GM19467 (cell line): Measurements from ENCODE around the gene PEDS1.
"Not testable (repeated sequence)": the region's sequence is repeated elsewhere in the genome, so short reads cannot be mapped to it uniquely, and the experiment has no call there.

ENCODE experiments used
- ATAC-seq: cut with Tn5 transposase; IDR thresholded peaks from one replicate; pipeline ENCODE4 v1.9.1; 2021; ENCODE audit warnings: mild to moderate bottlenecking, moderate library complexity; ENCODE audit not compliant: unreplicated experiment

PEDS1 gene

DNA sequence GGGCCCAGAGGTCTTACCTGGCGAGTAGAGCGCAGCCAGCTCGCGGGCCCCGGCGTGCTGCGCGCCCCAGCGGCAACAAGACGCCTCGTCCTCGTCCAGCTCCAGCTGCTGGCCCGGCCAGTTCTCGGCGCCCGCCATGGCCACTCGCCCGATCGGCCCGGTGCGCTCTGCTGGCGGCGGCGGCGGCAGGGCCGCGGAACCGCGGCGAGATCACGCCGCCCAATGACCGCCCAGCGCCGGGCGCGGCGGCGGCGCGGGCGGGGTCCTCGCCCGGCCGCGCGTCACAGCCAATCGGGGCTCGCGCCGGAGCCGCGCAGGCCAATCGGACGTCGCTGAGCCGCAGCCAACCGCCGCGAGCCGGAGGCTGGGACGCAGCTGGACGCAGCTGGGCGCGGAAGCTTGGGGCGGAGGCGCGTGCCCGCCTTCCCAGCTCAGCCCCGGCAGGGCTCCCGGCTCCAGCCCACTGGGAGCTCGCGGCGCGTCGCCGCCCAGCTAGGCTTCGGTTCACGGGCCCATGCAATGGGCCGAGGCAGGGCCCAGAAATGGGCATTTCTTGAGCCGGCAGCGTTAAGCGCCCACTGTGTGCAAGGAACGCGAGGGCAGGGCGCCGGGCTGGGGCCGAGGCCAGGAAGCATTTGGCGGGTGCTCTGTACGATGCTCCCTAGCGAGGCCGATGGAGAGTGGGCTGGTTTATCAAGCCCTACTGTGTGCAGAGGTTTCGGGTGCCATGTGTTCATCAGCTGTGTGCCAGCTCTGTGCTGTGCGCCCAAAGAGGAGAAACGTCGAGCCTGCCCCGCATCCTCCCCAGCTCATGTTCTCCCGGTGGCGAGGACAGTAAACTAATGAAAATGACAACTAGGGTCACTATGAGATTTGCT, at the start of gene PEDS1:
Gene PEDS1 (minus strand): TSS at position 224 of the 878 bp plus-strand sequence. CDS start 86 bp downstream, at position 138.
- ATAC-seq: peak; percentile 93

DNA sequence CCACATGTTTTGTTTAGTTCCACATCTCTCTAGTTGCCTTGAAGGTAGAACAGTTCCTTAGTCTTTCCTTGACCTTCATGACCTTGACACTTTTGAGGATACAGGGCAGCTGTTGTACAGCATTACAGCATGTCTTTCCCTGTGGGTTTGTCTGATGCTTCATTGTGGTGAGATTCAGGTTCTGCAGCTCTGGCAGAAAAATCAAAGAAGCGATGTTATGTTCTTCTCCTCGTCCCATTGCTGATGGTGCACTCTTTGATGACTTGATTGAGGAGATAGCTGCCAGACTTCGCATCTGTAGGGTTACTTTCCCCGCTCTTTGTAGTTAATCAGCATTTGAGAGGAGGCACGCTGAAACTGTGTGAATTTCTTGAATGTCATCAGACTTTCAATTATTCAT, 49.2 kb upstream of the PEDS1 start:
- ATAC-seq: no peak

DNA sequence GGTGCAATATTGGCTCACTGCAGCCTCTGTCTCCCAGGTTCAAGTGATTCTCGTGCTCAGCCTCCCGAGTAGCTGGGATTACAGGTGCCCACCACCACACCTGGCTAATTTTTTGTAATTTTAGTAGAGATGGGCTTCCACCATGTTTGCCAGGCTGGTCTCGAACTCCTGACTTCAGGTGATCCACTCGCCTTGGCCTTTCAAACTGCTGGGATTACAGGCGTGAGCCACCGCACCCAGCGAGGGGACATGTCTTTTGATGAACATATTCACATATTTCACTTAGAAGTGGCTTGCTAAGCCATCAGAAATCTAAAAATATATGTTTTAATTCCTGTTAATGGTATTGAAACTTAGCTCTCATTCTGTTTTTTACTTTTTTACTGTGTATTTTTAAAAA, 48.2 kb upstream of the PEDS1 start:
- not testable (repeated sequence) for ATAC-seq

DNA sequence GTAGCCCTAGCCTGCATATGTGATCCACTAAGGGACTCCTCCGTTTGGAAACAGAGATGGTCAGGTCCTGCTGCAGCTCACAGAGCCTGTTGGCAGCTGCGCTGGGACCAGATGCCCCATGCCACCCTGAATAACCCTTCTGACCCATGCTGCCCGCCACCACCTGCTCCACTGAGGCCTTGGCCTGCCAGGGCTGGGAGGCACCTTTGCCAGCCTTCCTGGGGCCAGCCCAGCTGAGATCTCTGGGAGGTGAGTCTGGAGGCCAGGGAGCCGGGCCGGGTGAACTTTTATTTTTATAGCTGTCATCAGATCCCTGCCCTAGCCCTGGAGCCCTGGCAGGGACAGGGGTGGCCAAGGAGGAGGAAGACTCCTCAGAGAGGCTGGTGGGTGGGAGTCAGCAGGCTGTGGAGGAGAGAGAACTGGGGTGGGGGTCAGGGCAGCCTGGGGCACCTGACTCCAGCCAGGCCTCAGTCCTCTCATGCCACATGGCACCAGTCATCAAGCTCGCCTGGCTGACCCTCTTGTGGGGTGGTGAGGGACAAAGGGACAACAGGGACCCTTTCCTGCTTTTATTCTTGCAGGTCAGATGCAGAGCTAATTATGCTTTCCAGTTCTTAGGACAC, 47.1 kb upstream of the PEDS1 start:
- no peak for ATAC-seq

DNA sequence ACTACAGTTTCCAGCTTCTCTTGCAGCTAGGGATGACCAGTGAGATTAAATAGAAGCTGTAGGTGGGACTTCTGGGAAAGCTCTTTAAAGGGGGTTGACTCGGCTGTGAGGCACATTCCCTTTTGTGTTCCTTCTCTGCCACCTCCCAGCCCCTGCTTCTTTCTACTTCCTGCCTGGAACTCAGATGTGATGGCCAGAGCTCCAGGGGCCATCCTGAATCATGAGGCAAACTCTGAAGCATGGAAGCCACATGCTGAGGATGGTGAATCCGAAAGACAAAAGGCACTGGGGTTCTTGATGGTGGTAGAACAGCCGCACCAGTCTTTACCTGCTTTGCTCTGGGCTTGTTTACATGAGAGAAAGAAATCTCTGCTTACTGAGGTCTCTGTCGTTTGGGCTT, 46.2 kb upstream of the PEDS1 start:
- no peak for ATAC-seq

DNA sequence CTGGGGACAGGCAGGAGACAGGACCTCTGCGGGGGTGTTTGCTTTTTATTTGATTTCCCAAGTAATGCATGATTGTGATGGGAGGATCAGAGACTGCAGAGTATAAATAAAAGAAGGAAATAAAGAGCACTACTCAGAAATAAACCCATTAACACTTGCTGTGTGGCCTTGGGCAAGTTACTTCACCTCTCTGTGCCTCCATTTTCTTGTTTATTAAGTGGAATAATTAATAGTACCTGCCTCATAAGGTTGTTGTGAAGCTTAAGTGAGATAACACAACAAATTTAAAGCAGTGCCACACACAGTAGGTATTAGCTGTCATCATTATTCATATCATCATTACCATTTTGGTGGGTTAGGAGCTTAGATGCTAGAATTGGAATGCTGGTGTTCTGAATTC, 45.2 kb upstream of the PEDS1 start:
- ATAC-seq: no peak

DNA sequence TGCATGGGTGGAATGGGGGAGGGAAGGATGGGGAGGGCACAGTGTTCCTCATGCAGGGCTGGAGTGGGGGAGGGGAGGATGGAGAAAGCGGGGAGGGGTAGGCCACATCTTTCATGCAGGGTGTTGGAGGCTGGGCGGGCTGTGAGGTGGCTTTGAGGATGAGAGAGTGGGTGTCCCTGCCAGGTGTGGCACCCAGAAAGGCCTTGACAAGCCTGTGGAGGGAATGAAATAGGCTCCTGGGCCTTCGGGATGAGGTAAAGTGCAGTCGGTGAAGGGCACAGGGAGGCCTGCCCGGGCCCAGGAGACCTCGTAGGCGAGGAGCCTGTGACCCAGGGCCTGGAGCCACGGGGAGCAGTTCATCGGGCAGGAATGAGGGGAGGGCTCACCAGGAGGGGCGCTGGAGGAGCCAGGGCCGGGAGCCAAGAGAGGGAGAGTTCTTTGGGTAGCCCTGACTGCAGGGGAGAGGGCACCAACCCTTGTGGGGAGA, 44.7 kb upstream of the PEDS1 start:
- no peak for ATAC-seq

DNA sequence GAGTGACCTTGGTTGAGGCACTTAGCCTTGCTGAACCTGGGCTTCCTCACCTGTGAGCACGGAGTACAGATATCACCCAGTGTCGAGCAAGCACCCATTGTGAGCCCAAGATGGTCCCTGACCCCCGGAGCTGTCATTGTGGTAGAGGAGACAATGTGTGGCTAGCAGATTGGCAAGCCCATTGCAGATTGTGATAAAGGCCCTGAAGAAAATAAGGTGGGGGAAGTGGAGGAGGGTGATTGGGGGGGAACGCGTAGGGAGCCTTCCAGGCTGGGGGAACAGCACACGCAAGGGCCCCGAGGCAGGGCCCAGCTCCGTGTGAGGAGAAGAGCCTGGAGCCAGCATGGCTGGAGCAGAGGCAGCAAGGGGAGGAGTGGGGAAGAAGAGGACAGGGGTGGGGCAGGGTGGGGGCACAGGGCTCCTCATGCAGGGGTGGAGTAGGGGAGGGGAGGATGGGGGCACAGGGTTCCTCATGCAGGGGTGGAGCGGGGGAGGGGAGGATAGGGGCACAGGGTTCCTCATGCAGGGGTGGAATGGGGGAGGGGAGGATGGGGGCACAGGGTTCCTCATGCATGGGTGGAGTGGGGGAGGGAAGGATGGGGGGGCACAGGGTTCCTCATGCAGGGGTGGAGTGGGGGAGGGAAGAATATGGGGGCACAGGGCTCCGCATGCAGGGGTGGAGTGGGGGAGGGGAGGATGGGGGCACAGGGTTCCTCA, 44.1 kb upstream of the PEDS1 start:
- no peak for ATAC-seq

DNA sequence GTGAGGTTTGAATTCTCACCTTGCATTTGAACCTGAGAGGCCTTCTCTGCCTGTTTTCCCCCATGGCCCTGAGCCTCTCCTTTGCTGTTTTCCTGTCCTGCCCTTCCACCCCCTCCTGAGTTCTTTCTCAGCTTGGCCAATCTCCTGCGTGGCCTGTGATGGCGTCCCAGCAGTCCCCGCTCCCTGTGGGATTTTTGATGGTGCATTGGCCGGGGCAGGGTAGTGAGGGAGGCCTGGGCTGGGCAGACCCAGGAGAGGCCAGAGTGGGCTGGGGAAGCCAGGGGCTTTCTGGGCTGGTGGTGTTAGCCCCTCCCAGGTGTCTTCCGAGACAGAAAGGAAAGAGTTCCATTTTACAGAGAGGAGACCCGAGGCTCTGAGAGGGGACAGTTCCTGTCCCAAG, 43.4 kb upstream of the PEDS1 start:
- no peak for ATAC-seq

DNA sequence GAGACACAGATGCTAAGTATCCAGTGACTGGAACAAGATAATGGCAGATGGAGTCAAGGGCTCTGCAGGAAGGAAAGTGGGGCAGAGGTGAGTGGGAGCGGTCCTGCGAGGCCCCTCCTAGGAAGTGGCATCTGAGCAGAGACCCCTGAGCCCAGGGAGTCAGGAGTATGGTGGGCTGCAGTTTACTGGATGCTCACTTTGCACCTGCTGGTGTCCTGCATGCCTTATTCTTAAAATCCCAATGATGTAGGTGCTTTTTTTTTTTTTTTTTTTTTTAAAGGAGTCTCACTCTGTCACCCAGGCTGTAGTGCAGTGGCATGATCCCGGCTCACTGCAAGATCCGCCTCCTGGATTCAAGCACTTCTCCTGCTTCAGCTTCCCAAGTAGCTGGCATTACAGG, 42.7 kb upstream of the PEDS1 start:
- ATAC-seq: no peak

DNA sequence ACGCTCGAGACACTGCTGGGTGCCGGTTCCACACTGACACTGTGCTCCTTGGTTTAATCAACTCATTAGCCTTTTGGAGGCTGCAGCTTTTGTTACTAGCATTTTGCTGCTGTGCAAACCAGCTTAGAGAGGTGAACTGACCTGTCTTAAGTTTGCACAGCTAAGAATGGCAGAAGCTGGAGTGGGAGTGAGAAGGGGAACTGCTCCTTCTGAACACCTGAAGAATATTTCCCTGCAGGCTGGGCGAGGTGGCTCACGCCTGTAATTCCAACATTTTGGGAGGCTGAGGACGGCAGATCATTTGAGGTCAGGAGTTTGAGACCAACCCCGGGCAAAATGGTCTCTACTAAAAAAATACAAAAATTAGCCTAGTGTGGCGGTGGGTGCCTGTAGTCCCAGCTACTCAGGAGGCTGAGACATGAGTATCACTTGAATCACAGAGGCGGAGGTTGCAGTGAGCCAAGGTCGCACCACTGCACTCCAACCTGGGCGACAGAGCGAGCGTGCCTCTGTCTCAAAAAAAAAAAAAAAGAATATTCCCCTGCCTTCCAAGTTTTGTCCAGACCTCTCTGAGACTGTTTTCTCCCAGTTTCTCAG, 42.1 kb upstream of the PEDS1 start:
- ATAC-seq: no peak

DNA sequence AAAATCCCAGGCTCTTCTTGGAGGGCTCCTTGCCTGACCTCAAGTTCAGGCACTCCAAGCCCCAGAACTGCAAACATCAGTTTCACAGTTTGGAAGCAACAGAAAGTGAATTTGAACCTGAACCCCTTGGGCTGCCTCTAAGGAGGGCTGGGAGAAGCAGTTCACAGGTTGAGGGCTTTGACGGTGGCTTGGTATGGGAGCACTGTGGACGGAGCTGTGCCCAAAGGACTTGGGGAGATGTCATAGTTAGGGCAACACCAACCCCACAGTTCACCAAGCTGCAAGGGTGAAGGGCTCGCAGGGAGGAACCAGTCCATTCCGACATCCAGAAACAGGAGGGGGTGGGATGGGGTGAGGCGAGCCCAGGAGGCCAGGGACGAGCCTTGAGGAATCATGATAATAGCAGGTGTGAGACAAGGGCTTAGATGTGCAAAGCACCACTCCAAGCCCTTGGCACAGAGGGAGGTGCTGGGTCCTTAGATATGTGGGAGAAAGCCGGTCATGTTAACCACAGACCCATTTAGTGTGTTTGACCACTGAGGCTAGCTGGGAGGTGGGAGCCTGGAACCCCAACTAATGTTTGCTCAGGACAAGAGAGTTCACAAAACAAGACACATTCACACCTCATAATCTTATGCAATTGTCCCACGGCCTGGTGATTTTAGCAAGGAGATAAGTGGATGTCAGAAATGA, 41.5 kb upstream of the PEDS1 start:
- no peak for ATAC-seq

DNA sequence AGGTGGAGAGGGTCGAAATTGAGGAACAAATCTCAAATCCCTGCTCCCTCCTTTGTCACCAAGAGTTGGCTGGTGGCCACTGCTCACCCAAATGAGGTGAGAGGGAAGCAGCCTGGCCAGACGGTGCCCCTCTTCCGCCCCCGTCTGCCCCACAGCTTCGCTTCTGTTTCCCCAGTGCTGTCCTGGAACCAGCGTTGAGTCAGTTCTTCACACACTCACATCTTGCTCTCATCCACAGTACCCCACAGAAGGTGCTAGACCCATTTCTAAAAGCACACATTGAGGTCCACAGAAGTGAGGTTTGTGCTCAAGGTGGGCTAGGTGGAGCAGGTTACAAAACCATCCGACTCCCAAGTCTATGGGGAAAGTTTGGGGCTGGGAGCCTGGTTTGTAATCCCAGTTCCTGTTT, 40.9 kb upstream of the PEDS1 start:
- ATAC-seq: no peak

DNA sequence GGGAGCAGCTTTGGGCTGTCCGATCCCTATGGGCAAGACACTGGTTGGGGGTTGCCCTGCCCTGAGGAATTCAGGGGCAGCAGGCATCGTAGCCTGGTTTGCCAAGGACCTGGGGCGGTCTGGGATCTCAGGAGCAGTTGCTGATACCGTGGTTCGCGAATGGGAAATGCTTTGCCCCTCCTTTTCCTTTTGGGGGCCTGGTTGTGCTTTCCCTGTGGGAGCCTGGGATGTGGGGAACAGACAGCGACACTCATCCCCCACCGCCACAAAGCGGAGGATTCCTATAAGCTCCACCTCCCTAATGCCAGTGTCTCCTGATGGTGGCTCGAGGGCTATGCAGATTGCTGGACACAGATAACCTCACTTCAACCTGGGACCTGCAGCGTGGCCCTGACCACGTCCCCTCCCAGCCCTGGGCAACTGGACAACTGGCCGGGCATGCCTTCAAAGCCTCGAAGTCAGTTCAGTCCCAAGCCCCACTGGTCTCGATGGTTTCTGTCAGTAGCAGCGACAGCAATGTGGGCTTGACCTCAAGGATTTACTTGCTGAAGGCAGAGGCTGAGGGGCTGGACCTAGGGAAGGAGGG, 40.4 kb upstream of the PEDS1 start:
- no peak for ATAC-seq

DNA sequence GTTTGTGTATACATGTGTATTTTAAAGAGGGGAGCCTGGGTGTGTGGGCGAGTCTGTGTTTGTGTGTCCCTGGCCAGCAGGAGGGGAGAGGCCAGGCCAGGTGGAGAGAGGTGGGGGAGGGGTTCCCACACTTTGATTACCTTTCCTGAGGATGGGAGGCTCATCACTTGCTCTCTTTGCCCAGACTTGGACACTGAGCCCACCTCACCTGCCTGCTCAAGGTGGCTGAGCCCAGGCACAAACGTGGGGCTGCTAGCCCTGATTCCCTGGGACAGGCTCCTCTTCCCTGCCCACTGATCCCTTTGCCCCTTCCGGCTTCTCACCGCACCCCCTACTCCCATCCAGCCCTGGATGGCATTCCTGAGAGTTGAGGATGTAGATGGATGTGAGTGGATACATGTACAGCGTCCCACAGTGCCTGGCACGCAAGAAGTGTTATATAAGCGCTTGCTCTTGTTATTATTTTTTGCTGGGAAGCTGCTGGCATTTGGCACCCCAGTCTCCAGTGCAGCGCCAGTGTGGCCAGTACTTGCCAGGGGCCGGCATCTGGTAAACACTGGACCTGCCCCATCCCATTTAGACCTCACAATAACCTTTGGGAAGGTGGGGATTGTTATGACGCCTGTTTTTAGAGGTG, 39.8 kb upstream of the PEDS1 start:
- ATAC-seq: no peak

DNA sequence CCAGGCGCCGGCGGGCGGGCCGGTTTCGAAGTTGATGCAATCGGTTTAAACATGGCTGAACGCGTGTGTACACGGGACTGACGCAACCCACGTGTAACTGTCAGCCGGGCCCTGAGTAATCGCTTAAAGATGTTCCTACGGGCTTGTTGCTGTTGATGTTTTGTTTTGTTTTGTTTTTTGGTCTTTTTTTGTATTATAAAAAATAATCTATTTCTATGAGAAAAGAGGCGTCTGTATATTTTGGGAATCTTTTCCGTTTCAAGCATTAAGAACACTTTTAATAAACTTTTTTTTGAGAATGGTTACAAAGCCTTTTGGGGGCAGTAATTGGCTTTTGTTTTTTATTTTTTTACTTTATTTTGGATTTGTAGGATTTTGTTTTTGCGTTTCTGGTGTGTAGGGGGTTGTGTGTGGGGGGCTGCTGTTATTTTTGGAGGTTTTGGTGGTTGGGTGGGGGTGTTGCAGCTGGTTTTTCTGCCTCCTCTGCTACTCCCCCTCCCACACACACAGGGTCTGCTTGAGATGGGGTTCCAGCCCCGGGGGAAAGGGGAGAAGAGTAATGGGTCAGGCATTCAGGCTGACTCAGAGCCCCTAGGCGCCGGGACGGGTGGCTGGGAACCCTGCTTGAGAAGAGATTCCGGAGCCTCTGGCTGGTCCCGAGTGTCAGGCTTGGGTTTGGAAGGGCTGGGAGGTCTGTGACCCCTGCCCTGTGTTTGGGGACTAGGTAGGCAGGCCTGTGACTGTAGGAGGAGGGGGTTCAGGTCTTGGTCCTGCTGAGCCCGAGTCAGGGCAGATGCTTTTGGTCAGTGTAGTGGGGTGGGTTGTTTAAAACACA, 39.1 kb upstream of the PEDS1 start:
- ATAC-seq: no peak

DNA sequence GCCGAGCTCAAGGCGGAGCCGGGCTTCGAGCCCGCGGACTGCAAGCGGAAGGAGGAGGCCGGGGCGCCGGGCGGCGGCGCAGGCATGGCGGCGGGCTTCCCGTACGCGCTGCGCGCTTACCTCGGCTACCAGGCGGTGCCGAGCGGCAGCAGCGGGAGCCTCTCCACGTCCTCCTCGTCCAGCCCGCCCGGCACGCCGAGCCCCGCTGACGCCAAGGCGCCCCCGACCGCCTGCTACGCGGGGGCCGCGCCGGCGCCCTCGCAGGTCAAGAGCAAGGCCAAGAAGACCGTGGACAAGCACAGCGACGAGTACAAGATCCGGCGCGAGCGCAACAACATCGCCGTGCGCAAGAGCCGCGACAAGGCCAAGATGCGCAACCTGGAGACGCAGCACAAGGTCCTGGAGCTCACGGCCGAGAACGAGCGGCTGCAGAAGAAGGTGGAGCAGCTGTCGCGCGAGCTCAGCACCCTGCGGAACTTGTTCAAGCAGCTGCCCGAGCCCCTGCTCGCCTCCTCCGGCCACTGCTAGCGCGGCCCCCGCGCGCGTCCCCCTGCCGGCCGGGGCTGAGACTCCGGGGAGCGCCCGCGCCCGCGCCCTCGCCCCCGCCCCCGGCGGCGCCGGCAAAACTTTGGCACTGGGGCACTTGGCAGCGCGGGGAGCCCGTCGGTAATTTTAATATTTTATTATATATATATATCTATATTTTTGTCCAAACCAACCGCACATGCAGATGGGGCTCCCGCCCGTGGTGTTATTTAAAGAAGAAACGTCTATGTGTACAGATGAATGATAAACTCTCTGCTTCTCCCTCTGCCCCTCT, 38.2 kb upstream of the PEDS1 start:
- ATAC-seq: peak; percentile 27

DNA sequence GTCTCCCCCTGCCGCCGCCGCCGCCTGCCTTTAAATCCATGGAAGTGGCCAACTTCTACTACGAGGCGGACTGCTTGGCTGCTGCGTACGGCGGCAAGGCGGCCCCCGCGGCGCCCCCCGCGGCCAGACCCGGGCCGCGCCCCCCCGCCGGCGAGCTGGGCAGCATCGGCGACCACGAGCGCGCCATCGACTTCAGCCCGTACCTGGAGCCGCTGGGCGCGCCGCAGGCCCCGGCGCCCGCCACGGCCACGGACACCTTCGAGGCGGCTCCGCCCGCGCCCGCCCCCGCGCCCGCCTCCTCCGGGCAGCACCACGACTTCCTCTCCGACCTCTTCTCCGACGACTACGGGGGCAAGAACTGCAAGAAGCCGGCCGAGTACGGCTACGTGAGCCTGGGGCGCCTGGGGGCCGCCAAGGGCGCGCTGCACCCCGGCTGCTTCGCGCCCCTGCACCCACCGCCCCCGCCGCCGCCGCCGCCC, 37.6 kb upstream of the PEDS1 start:
- peak; percentile 28 for ATAC-seq
